Measurements from ENCODE around the gene ELOVL6.
A peak's percentile ranks its signal among the peaks of the same experiment; 100 is the strongest.

DNA sequence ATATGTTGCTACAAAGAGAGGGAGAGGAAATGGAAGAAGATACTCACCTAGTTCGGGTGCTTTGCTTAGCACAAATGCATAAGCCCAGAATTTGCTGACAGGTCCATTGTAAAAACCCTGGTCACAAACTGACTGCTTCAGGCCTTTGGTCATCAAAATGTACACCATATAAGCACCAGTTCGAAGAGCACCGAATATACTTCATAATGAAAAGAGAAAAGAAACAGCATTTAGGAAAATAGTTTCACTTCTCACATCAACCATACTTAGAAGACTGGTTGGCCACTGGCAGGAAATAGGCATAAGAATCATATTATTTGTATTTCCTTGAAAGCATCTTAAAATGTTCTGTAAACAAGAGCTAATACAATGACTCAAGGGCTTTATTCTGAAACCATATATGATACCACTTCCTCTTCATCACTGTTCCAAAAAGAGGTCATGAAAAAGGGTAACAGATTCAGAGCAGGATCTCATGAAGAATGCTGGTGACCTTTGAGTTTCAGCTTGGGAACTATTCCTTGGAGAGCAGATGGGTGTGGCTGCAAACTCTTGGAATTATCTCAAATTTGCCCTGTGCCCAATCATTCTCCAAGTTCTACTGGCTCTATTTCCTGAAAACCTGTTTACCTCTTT, 138.7 kb downstream of the ELOVL6 start:
- no peak for TF ChIP-seq TARDBP (IDR thresholded peaks at IDR 0.05; ENCODE audit: borderline replicate concordance)
- TF ChIP-seq, protein P1, sequence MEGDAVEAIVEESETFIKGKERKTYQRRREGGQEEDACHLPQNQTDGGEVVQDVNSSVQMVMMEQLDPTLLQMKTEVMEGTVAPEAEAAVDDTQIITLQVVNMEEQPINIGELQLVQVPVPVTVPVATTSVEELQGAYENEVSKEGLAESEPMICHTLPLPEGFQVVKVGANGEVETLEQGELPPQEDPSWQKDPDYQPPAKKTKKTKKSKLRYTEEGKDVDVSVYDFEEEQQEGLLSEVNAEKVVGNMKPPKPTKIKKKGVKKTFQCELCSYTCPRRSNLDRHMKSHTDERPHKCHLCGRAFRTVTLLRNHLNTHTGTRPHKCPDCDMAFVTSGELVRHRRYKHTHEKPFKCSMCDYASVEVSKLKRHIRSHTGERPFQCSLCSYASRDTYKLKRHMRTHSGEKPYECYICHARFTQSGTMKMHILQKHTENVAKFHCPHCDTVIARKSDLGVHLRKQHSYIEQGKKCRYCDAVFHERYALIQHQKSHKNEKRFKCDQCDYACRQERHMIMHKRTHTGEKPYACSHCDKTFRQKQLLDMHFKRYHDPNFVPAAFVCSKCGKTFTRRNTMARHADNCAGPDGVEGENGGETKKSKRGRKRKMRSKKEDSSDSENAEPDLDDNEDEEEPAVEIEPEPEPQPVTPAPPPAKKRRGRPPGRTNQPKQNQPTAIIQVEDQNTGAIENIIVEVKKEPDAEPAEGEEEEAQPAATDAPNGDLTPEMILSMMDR (IDR thresholded peaks at IDR 0.05 in 2 of 3, conservative IDR thresholded peaks at IDR 0.05 in 1 of 3; ENCODE audit: control insufficient read depth in 2 of 3, extremely low read depth in 1 of 3, insufficient read depth in 1 of 3, low read depth in 3 of 3, low read length in 3 of 3) = no peak
- TF ChIP-seq, protein P2, sequence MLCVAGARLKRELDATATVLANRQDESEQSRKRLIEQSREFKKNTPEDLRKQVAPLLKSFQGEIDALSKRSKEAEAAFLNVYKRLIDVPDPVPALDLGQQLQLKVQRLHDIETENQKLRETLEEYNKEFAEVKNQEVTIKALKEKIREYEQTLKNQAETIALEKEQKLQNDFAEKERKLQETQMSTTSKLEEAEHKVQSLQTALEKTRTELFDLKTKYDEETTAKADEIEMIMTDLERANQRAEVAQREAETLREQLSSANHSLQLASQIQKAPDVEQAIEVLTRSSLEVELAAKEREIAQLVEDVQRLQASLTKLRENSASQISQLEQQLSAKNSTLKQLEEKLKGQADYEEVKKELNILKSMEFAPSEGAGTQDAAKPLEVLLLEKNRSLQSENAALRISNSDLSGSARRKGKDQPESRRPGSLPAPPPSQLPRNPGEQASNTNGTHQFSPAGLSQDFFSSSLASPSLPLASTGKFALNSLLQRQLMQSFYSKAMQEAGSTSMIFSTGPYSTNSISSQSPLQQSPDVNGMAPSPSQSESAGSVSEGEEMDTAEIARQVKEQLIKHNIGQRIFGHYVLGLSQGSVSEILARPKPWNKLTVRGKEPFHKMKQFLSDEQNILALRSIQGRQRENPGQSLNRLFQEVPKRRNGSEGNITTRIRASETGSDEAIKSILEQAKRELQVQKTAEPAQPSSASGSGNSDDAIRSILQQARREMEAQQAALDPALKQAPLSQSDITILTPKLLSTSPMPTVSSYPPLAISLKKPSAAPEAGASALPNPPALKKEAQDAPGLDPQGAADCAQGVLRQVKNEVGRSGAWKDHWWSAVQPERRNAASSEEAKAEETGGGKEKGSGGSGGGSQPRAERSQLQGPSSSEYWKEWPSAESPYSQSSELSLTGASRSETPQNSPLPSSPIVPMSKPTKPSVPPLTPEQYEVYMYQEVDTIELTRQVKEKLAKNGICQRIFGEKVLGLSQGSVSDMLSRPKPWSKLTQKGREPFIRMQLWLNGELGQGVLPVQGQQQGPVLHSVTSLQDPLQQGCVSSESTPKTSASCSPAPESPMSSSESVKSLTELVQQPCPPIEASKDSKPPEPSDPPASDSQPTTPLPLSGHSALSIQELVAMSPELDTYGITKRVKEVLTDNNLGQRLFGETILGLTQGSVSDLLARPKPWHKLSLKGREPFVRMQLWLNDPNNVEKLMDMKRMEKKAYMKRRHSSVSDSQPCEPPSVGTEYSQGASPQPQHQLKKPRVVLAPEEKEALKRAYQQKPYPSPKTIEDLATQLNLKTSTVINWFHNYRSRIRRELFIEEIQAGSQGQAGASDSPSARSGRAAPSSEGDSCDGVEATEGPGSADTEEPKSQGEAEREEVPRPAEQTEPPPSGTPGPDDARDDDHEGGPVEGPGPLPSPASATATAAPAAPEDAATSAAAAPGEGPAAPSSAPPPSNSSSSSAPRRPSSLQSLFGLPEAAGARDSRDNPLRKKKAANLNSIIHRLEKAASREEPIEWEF (IDR thresholded peaks at IDR 0.05; ENCODE audit: insufficient replicate concordance, low read depth, low read length) = no peak
- no peak for TF ChIP-seq POLR2A (IDR thresholded peaks at IDR 0.05; ENCODE audit: low read depth, low read length)
- 0 out of 2 replicates have a peak, but pooled peaks have one; percentile 20 for TF ChIP-seq GABPA (IDR thresholded peaks at IDR 0.05; ENCODE audit: low read depth)
- no peak for TF ChIP-seq MYC (IDR thresholded peaks at IDR 0.05; ENCODE audit: insufficient read depth, insufficient read length, insufficient replicate concordance, low read length, severe bottlenecking)
- peak; percentile 61; the same call in 1 of the 2 replicates for TF ChIP-seq MTA2 (IDR thresholded peaks at IDR 0.05; ENCODE audit: low read depth)
- TF ChIP-seq POLR2AphosphoS5 (IDR thresholded peaks at IDR 0.05; ENCODE audit: low read length) = no peak
- peak in 1 of 2 experiments; percentile 42; a peak in 1 of 4 replicates for TF ChIP-seq EP300 (IDR thresholded peaks at IDR 0.05; ENCODE audit: borderline replicate concordance in 1 of 2, control insufficient read depth in 1 of 2, low read depth in 2 of 2, low read length in 2 of 2)
- TF ChIP-seq ZNF384 (IDR thresholded peaks at IDR 0.05; ENCODE audit: borderline replicate concordance, low read depth, low read length) = no peak
- TF ChIP-seq FOS (IDR thresholded peaks at IDR 0.05; ENCODE audit: borderline replicate concordance, extremely low read depth, insufficient read length) = no peak
- no peak for TF ChIP-seq CHD1 (IDR thresholded peaks at IDR 0.05; ENCODE audit: low read depth, low read length)
